ENCODE measurements around the gene C5orf58. TPM values are rescaled to one million over a fixed set of nuclear protein-coding genes. Genes with fewer than 3 reads are reported as not detected.

C5orf58 gene
- total and polyA plus RNA-seq, 9 of the 15 experiments (the other 6 are each of a cell fraction or from before 2014, with no cell fraction given) = 1.5 to 7.6 (median 5.3) TPM

DNA sequence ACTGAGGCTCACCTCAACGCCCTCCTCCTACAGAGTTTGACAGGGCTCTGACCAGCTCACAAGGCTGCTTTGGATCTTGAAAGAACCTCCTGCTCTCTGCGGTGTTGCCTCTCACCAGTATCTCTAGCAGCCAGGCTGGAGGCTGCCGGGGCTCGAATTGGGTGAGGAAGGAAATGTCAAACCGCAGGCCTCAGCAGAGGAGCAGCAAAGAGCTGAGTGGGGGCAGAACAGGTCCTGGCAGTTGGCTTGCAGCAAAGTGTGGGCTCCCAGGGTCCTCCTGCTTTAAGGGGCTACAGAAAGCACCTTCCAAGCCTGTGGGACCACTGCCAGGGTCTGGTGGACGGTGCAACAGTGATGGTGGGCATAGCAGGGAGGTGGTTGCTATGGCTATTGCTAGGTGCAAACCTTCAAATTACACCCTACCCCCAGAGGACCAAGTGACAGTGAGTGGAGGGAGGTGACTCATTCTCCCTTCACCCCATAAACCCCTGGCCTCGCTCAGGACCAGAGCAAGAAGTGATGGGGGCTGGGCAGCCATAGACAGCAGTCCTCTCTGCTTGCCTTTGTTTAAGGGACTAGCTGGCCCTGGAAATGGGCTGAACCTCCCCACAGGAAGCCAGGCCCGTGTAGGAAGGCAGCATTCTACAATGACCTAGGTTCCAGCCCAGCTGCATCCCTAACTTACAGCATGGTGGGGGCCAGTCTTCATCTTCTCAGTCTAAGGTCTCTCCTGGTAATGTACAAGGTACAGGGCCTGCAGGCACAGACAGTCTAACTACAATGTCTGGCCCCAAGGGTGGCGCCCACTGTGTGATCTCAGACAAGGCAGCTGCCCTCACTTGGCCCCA is 46.0 kb downstream of the C5orf58 start (continued):
- TF ChIP-seq, protein P1, sequence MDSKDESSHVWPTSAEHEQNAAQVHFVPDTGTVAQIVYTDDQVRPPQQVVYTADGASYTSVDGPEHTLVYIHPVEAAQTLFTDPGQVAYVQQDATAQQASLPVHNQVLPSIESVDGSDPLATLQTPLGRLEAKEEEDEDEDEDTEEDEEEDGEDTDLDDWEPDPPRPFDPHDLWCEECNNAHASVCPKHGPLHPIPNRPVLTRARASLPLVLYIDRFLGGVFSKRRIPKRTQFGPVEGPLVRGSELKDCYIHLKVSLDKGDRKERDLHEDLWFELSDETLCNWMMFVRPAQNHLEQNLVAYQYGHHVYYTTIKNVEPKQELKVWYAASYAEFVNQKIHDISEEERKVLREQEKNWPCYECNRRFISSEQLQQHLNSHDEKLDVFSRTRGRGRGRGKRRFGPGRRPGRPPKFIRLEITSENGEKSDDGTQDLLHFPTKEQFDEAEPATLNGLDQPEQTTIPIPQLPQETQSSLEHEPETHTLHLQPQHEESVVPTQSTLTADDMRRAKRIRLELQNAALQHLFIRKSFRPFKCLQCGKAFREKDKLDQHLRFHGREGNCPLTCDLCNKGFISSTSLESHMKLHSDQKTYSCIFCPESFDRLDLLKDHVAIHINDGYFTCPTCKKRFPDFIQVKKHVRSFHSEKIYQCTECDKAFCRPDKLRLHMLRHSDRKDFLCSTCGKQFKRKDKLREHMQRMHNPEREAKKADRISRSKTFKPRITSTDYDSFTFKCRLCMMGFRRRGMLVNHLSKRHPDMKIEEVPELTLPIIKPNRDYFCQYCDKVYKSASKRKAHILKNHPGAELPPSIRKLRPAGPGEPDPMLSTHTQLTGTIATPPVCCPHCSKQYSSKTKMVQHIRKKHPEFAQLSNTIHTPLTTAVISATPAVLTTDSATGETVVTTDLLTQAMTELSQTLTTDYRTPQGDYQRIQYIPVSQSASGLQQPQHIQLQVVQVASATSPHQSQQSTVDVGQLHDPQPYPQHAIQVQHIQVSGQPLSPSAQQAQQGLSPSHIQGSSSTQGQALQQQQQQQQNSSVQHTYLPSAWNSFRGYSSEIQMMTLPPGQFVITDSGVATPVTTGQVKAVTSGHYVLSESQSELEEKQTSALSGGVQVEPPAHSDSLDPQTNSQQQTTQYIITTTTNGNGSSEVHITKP (IDR thresholded peaks at IDR 0.05; ENCODE audit: partially characterized antibody) = no peak
- TF ChIP-seq, protein P2, sequence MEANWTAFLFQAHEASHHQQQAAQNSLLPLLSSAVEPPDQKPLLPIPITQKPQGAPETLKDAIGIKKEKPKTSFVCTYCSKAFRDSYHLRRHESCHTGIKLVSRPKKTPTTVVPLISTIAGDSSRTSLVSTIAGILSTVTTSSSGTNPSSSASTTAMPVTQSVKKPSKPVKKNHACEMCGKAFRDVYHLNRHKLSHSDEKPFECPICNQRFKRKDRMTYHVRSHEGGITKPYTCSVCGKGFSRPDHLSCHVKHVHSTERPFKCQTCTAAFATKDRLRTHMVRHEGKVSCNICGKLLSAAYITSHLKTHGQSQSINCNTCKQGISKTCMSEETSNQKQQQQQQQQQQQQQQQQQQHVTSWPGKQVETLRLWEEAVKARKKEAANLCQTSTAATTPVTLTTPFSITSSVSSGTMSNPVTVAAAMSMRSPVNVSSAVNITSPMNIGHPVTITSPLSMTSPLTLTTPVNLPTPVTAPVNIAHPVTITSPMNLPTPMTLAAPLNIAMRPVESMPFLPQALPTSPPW (CRISPR knock-in tag; IDR thresholded peaks at IDR 0.05) = peak; percentile 65
- peak; percentile 60; the same call in 1 of the 2 replicates for TF ChIP-seq ZBTB7A (IDR thresholded peaks at IDR 0.05; ENCODE audit: borderline replicate concordance, control insufficient read depth, low read depth, low read length)
- 0 out of 4 replicates have a peak, but pooled peaks of 1 of the 2 experiments have one; percentile 36 for TF ChIP-seq TEAD1 (CRISPR knock-in tag; IDR thresholded peaks at IDR 0.05)
- 0 out of 2 replicates have a peak, but pooled peaks have one; percentile 67 for TF ChIP-seq ZBTB9 (CRISPR knock-in tag; IDR thresholded peaks at IDR 0.05)
- TF ChIP-seq MEIS2 (IDR thresholded peaks at IDR 0.05; ENCODE audit: partially characterized antibody) = peak; percentile 28
- TF ChIP-seq ETV6 (IDR thresholded peaks at IDR 0.05; ENCODE audit: borderline replicate concordance in 1 of 2, low read depth in 2 of 2, low read length in 1 of 2) = peak in 1 of 2 experiments; percentile 27; a peak in 1 of 4 replicates
- no peak for TF ChIP-seq ETV6 (CRISPR knock-in tag; IDR thresholded peaks at IDR 0.05; ENCODE audit: borderline replicate concordance)
- no peak for TF ChIP-seq TGIF2 (CRISPR knock-in tag; IDR thresholded peaks at IDR 0.05)
- no peak for TF ChIP-seq FOXM1 (IDR thresholded peaks at IDR 0.05; ENCODE audit: low read depth)
- 0 out of 2 replicates have a peak, but pooled peaks have one; percentile 45 for TF ChIP-seq FOXM1 (CRISPR knock-in tag; IDR thresholded peaks at IDR 0.05; ENCODE audit: low read depth)
- TF ChIP-seq CBFA2T2 (conservative IDR thresholded peaks at IDR 0.05) = peak; percentile 24; the same call in 1 of the 2 replicates
- 0 out of 2 replicates have a peak, but pooled peaks have one; percentile 27 for TF ChIP-seq MTA2 (IDR thresholded peaks at IDR 0.05; ENCODE audit: low read depth)
- peak; percentile 61 for TF ChIP-seq SMARCE1 (IDR thresholded peaks at IDR 0.05)
- TF ChIP-seq LEF1 (IDR thresholded peaks at IDR 0.05) = peak; percentile 65
- TF ChIP-seq CBX3 (IDR thresholded peaks at IDR 0.05; ENCODE audit: borderline replicate concordance in 1 of 2, low read length in 2 of 2) = peak in 1 of 2 experiments; percentile 12; a peak in 1 of 3 replicates
- 0 out of 2 replicates have a peak, but pooled peaks have one; percentile 22 for TF ChIP-seq STAT5A (IDR thresholded peaks at IDR 0.05; ENCODE audit: borderline replicate concordance, low read length)
- TF ChIP-seq MAZ (CRISPR knock-in tag; conservative IDR thresholded peaks at IDR 0.05 in 1 of 2, IDR thresholded peaks at IDR 0.05 in 1 of 2) = peak; percentile 37 to 62; a peak in 3 of 4 replicates
- no peak for TF ChIP-seq ZNF766 (CRISPR knock-in tag; conservative IDR thresholded peaks at IDR 0.05)
- no peak for TF ChIP-seq ZFP30 (CRISPR knock-in tag; IDR thresholded peaks at IDR 0.05; ENCODE audit: borderline replicate concordance)
- peak; percentile 59; the same call in 1 of the 2 replicates for TF ChIP-seq MBD2 (IDR thresholded peaks at IDR 0.05; ENCODE audit: borderline replicate concordance, low read depth)
